ENCODE results near the gene ASPSCR1.

ASPSCR1 gene

DNA sequence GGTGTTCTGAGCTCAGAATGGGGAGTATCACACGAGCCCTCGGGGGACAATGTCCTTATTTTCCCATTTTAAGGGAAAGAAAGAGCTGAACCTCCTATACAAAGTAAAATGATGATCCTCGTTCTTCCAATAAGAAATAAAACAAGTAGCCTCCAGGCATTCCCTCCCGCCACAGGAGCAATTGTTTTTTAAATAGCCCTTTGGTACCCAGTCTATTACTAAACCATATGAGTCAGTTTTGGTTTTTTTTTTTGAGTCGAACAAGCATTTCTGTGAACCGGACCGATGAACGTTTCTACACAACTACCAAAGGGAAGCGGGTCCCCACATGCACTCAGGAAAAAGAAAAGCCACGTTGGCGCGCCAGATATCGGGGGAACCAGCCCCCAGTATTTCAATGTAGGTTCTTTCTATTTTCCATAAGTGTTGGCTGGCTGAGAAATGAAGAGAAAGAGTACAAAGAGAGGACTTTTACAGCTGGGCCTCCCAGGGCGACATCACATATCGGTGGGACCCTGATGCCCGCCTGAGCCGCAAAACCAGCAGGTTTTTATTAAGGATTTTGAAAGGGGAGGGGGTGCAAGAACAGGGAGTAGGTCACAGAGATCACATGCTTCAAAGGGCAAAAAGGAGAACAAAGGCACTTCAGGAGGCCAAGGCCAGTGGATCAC, 63.9 kb downstream of the ASPSCR1 start:
- TF ChIP-seq GATA2 (IDR thresholded peaks at IDR 0.05; ENCODE audit: low read depth, low read length), result no peak
- TF ChIP-seq GATA3 (IDR thresholded peaks at IDR 0.05; ENCODE audit: low read depth, low read length), result no peak

DNA sequence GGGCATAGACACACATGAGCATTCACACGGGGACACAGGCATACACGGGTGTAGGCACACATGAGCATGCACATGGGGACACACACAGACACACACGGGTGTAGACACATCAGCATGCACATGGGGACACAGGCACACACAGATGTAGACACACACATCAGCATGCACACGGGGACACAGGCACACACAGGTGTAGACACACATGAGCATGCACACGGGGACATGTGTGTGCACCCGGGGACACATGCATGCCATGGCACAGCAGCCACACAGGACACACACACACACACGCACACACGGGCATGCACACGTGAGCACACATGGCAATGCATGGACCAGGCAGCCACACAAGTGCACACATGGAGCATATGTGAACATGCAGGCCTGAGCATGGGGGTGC, 65.2 kb downstream of the ASPSCR1 start:
- no peak for TF ChIP-seq GATA3 (IDR thresholded peaks at IDR 0.05; ENCODE audit: low read depth, low read length)

DNA sequence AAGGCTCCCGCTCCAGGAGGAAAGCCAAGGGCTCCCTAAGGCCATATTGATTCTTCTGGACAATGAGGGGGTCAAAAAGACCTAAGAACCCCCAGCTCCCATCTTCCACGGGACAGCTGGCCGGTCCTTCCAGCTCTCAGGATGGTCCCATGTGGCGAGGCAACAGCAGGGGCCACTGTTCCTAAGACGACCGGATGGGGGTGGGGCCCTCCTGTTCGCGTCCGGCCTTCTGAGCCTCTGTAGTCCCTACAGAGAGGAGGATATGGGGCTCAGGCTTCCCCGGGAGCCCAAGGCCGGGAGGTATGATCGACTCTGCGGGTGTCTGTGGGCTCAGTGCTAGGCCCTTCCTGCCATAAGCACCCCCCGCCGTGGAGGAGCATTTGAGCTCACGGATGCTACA, 66.1 kb downstream of the ASPSCR1 start:
- no peak for TF ChIP-seq GATA2 (IDR thresholded peaks at IDR 0.05; ENCODE audit: low read depth, low read length)
- TF ChIP-seq GATA3 (IDR thresholded peaks at IDR 0.05; ENCODE audit: low read depth, low read length), result no peak

DNA sequence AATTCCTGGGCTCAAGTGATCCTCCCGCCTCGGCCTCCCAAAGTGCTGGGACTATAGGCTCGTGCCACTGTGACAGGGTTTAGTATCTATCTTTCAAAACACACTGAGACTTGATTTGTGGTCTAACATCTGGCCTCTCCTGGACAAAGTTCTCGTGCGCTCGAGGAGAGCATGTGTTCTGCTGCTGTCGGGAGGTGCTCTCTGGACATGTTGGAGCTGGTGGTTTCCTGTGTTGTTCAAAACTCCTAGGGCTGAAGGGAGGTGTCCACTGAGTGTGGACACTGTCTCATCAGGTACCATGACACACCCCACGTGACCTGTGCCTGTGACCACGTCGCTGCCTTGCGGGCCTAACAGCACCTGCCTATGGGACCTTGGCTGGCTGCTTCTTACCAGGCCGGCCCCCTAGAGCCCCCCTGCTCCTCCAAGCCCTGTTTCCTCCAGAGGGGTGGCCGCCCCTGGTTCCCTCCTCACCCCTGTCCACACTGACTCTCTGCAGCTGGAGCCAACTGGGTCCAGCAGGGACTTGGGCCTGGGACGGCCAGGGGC, 68.6 kb downstream of the ASPSCR1 start:
- TF ChIP-seq GATA2 (IDR thresholded peaks at IDR 0.05; ENCODE audit: low read depth, low read length) (no peak), GATA3 (IDR thresholded peaks at IDR 0.05; ENCODE audit: low read depth, low read length) (no peak)

- TF ChIP-seq GATA2 (IDR thresholded peaks at IDR 0.05; ENCODE audit: low read depth, low read length) (no peak), GATA3 (IDR thresholded peaks at IDR 0.05; ENCODE audit: low read depth, low read length) (no peak)
Measured at GRCh38 chr17:82046903-82047302, 69.5 kb downstream of the ASPSCR1 start.

GRCh38 chr17:82047379-82047778, 70.0 kb downstream of the ASPSCR1 start:
- TF ChIP-seq GATA3 (IDR thresholded peaks at IDR 0.05; ENCODE audit: low read depth, low read length), result no peak
- no peak for TF ChIP-seq GATA2 (IDR thresholded peaks at IDR 0.05; ENCODE audit: low read depth, low read length)

DNA sequence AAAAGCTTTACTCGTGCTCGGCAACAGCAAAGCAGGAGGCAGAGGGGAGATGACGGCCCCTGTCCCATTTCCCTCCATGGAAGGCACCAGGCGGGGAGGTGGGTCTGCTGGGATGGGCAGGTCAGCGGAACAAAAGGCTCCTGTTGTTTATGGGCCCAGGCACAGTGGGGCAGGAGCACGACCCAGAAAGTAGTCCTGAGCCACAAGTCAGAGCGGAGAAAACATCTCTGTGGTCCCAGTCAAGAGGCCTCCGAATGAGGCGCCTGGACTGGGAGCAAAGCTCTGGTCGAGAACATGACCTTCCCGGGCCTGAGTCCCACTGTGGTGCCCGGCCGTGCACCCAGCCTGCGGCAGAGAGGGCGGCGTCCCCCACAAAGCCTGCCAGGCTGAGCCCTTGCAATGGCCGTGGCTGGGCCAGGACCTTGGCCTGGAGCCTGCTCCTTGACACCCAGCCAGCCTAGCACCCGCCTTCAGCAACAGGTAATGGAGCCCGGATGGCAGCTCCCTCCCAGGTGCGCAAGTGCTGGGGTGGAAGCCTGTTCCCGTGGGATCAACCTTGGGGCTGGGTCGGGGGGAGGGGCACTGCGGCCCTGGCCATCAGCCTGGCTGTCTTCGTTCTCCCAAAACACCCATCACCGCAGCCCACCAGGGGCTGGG, 70.6 kb downstream of the ASPSCR1 start:
- TF ChIP-seq GATA3 (IDR thresholded peaks at IDR 0.05; ENCODE audit: low read depth, low read length) (no peak), GATA2 (IDR thresholded peaks at IDR 0.05; ENCODE audit: low read depth, low read length) (no peak)

DNA sequence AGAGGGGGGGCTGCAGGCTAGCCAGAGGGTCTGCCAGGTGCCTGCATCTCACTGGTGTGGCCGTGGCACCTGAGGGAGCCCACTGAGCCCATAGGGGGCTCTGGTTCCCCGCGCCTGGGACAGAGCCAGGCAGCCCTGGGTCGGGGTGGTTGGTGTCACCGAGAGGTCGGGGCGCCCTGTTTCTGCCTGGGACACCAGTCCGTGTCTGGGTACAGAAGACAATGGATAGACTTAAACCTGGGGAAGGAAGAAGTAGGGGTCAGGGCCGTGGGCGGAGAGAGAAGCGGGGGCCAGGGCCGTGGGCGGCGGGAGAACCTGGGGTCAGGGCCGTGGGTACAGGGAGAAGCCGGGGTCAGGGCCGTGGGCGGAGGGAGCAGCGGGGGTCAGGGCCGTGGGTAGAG, 71.1 kb downstream of the ASPSCR1 start:
- TF ChIP-seq GATA2 (IDR thresholded peaks at IDR 0.05; ENCODE audit: low read depth, low read length) (no peak), GATA3 (IDR thresholded peaks at IDR 0.05; ENCODE audit: low read depth, low read length) (no peak)

DNA sequence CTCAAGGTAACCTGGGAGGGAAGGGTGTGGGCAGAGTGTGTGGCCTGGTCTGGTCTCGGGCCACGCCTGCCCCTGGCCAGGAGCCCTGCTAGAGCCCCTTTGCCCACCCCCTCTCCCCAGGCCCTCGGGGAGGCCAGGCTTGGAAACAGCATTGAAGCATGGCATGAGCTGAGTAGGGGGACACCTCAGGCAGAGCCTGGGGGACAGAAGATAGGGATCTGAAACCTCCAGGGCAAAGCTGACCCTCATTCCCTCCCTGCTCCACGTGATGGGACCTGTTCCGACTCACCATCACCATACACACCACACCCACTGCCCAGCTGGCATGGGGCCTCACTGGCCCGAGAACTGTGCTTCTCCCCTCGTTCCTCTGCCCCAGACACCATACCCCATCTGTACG, 71.7 kb downstream of the ASPSCR1 start:
- TF ChIP-seq GATA3 (IDR thresholded peaks at IDR 0.05; ENCODE audit: low read depth, low read length) (no peak), GATA2 (IDR thresholded peaks at IDR 0.05; ENCODE audit: low read depth, low read length) (no peak; the same call in 1 of the 2 replicates)

DNA sequence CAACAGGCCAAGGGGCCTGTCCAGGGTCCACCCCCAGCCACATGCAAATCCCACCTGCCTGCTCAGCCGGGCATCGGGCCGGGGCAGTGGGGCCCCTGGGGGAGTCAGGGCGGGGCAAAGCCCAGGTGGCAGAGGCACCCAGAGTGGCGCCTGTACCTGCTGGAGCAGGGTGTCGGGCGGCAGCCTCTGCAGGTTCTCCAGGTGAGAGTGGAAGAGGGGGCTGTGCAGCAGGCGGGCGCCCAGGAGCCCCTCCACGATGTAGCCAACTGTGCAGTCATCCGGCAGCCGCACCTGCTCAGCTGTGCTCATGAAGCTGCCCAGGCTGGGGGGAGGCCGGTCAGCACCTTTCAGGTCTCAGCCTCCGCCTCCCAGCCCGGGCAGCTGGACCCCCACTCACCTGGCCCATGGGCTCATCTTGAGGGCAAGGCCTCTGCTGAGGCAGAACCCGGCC, 72.1 kb downstream of the ASPSCR1 start:
- TF ChIP-seq GATA2 (IDR thresholded peaks at IDR 0.05; ENCODE audit: low read depth, low read length) (no peak), GATA3 (IDR thresholded peaks at IDR 0.05; ENCODE audit: low read depth, low read length) (no peak)

DNA sequence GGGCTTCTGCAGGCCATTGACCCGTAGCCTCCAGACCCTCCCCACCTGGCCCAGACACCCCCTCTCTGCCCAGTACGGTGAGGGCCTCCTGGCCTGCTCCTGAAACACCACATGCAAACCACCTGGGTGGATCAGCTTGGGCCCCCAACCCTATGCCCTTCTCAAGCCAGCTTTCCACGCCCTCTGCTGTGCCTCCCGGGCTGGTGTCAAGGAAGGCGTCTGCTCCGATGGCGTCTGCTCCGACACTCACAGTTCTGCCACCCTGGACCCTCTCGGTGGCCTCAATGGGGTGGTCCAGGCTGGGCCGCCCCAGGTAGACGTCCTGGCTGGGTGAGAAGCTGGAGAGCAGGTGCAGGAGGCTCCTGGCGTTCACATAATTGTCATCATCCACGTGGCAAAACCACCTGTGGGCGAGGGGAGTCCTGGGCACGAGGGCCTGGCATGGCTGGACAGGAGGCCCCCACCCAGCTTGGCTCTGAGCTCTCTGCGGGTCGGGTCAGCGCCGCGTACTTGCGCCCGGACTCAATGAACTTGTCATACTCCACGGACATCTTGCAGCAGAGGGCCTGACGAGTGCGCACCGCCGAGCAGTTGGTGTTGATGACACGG, 72.8 kb downstream of the ASPSCR1 start:
- TF ChIP-seq GATA2 (IDR thresholded peaks at IDR 0.05; ENCODE audit: low read depth, low read length) (no peak), GATA3 (IDR thresholded peaks at IDR 0.05; ENCODE audit: low read depth, low read length) (no peak)

DNA sequence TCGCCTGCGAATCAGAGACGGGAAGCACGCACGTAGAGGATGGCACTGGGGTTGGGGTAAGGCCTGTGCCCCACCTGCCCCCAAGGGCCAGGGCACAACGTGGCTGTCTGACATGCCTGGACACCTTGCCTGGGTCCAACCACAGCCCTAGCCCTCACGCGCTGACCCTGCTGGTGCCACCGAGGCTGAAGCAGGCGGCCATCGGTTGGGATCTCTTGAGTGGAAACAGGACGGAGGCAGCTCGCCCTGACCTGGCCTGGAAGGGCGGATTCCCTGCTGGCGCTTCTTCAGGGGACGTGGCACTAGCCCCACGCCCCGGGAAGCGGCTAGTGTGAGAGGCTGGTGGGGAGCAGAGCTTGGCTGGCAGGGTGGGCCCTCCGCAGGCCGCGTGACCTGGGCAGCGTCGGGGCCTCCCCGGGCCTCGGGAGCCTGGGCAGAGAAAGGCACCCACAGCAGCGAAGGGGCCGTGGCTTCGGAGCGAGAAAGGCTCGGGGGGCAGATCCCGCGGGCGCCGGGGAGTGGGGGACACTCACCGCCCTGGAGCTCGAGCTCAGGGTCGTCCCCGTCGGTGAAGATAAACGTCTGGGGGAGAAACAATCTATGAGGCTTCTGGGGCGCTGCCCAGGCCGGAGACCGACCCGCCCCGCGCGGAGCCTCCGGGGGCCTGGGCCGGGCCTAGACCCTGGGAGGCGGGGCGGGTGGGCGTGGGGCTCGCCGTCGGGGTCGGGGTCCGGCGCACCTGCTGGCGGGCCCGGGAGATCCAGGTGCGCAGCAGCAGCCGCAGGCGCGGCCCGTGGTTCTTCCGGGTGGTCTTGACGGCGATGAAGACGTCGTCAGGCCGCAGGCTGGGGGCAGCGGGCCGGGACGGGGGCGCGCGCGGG, 73.6 kb downstream of the ASPSCR1 start:
- TF ChIP-seq GATA3 (IDR thresholded peaks at IDR 0.05; ENCODE audit: low read depth, low read length) (no peak), GATA2 (IDR thresholded peaks at IDR 0.05; ENCODE audit: low read depth, low read length) (no peak)

- TF ChIP-seq GATA2 (IDR thresholded peaks at IDR 0.05; ENCODE audit: low read depth, low read length) (no peak), GATA3 (IDR thresholded peaks at IDR 0.05; ENCODE audit: low read depth, low read length) (no peak)
Measured at GRCh38 chr17:82051776-82052637, 74.6 kb downstream of the ASPSCR1 start, which contains the start of the genes GPS1 and RFNG. TSS of gene GPS1 (plus strand) at chr17:82051898. CDS start at chr17:82051932, 34 bp downstream. TSS of gene RFNG (minus strand) at chr17:82051811. CDS start at chr17:82051766, 45 bp downstream.
